Epithelial cell of proximal tubule (primary cell): ENCODE measurements around the gene TIMM8B. TPM values are rescaled to one million over a fixed set of nuclear protein-coding genes. Genes with fewer than 3 reads are reported as not detected.

Source experiments
- DNase-seq: peaks from one replicate; pipeline ENCODE4 v3.0.0-alpha.2; 2011; ENCODE audit warnings: low read depth
- H3K4me3 ChIP-seq: 2 replicates; pipeline ENCODE4 v1.5.1; 2011; ENCODE audit warnings: low read depth, mild to moderate bottlenecking, low read length
- CTCF ChIP-seq: conservative IDR thresholded peaks from 2 replicates; pipeline ENCODE4 v1.5.1; 2012; ENCODE audit warnings: low read depth, mild to moderate bottlenecking, low read length
- total RNA-seq: library from RNA; depleted of rRNA; stranded (reverse); fragments of >200 nt; gene quantifications from 2 replicates; pipeline ENCODE4 v1.2.3, GENCODE V29; 2015

The TIMM8B gene
- total RNA-seq, 1 donor from 2014 or later, result 38.1 TPM

GRCh38 chr11:112037527-112037926 lies 49.0 kb downstream of the TIMM8B start:
- no peak for TF ChIP-seq CTCF
- no peak for DNase-seq
- no peak overlapping the region for H3K4me3 ChIP-seq

Other genes starting within 250 kb of the TIMM8B start
- 19.2 and 29.8 TPM in 2 replicates for gene ALG9, start 215.2 kb downstream of the TIMM8B start, total RNA-seq
- gene FDXACB1, start 207.6 kb downstream of the TIMM8B start, total RNA-seq, result 1.1 and 3.8 TPM in 2 replicates
- gene CFAP68, start 207.2 kb downstream of the TIMM8B start, total RNA-seq, result 20.0 and 29.5 TPM in 2 replicates
- 5.9 and 25.8 TPM in 2 replicates for gene CRYAB, start 175.0 kb downstream of the TIMM8B start, total RNA-seq
- gene HSPB2, start 174.0 kb downstream of the TIMM8B start, total RNA-seq, result 0.29 TPM in 1 of 2 replicates, not detected in the other
- 4.0 and 5.0 TPM in 2 replicates for gene C11orf52, start 167.8 kb downstream of the TIMM8B start, total RNA-seq
- 6.8 and 7.7 TPM in 2 replicates for gene DIXDC1, start 149.4 kb downstream of the TIMM8B start, total RNA-seq
- 41.0 and 64.7 TPM in 2 replicates for gene DLAT, start 61.3 kb downstream of the TIMM8B start, total RNA-seq
- gene PIH1D2, start 12.7 kb downstream of the TIMM8B start, total RNA-seq, result 0.12 and 0.36 TPM in 2 replicates
- gene NKAPD1, start 12.5 kb downstream of the TIMM8B start, total RNA-seq, result 11.9 and 20.3 TPM in 2 replicates
- gene SDHD, start 117 bp upstream of the TIMM8B start, total RNA-seq, result 48.5 and 96.7 TPM in 2 replicates
- 31.3 and 48.5 TPM in 2 replicates for gene IL18, start 77.3 kb upstream of the TIMM8B start, total RNA-seq
- gene TEX12, start 80.6 kb upstream of the TIMM8B start, total RNA-seq, result not detected in 2 replicates
- 0.29 and 0.52 TPM in 2 replicates for gene BCO2, start 88.8 kb upstream of the TIMM8B start, total RNA-seq
- 53.6 and 57.2 TPM in 2 replicates for gene PTS, start 139.7 kb upstream of the TIMM8B start, total RNA-seq
- not detected in 2 replicates for gene PLET1, start 174.1 kb upstream of the TIMM8B start, total RNA-seq